Ramos (cell line): Measurements from ENCODE around the gene CD7.

Source experiments
- in situ Hi-C: fragments of 300-500 bp; cut with MboI; formaldehyde crosslinking; loops from one replicate; pipeline ENCODE4 v1.14.3; 2022; ENCODE audit warnings: low sequenced_read_pairs; ENCODE audit not compliant: unreplicated experiment

CD7 gene

GRCh38 chr17:82330322-82331239 lies 13.2 kb upstream of the CD7 start:
- in situ Hi-C loops: no loop called here

- in situ Hi-C loops: no loop called here
Measured at GRCh38 chr17:82329683-82330321, 12.4 kb upstream of the CD7 start.

- in situ Hi-C loops: no loop called here
Measured at GRCh38 chr17:82328994-82329507, 11.6 kb upstream of the CD7 start.

- in situ Hi-C loops: no loop called here
Measured at GRCh38 chr17:82328141-82328993, 11.0 kb upstream of the CD7 start.

- in situ Hi-C loops: no loop called here
Measured at GRCh38 chr17:82327757-82328140, 10.3 kb upstream of the CD7 start.

GRCh38 chr17:82327289-82327688 lies 9.9 kb upstream of the CD7 start:
- in situ Hi-C loops: no loop called here

- in situ Hi-C loops: no loop called here
Measured at GRCh38 chr17:82325286-82326180, 8.1 kb upstream of the CD7 start.

GRCh38 chr17:82324566-82325285 lies 7.3 kb upstream of the CD7 start:
- in situ Hi-C loops: no loop called here

GRCh38 chr17:82323514-82324234 lies 6.3 kb upstream of the CD7 start:
- in situ Hi-C loops: no loop called here

GRCh38 chr17:82322526-82323453 lies 5.4 kb upstream of the CD7 start:
- in situ Hi-C loops: no loop called here

GRCh38 chr17:82321947-82322466 lies 4.6 kb upstream of the CD7 start:
- in situ Hi-C loops: no loop called here

- in situ Hi-C loops: no loop called here
Measured at GRCh38 chr17:82320956-82321927, 3.8 kb upstream of the CD7 start.

GRCh38 chr17:82320140-82320840 lies 2.9 kb upstream of the CD7 start:
- in situ Hi-C loops: no loop called here

- in situ Hi-C loops: no loop called here
Measured at GRCh38 chr17:82319619-82320062, 2.2 kb upstream of the CD7 start.
